Adipose tissue (tissue), 3 donors: ENCODE data around the gene ABHD17C. TPM values are rescaled to one million over a fixed set of nuclear protein-coding genes. Genes with fewer than 3 reads are reported as not detected.
"Not testable (repeated sequence)": the region's sequence is repeated elsewhere in the genome, so short reads cannot be mapped to it uniquely, and the experiment has no call there.

Experiments used
- H3K27ac ChIP-seq: one replicate; pipeline ENCODE4 v1.5.1; 2013; ENCODE audit warnings: low read depth, low read length
- WGBS, 3 donors: extraction: QIAGEN DNeasy Blood & Tissue Kit; methylation state at CpG; one replicate each; pipeline ENCODE4 v1.1.7; 2013; 5-methylcytosine and 5-hydroxymethylcytosine counted together
- polyA plus RNA-seq, 3 donors: library from polyadenylated mRNA; stranded (reverse); fragments of 200-250 nt; gene quantifications; one replicate each; pipeline ENCODE4 v1.2.3, GENCODE V29; 2013
- donor health status: healthy with polysubstance abuse.
- donor health status: Bipolar disorder and iron deficiency.
- donor health status: healthy.

The ABHD17C gene
- polyA plus RNA-seq, 3 donors: 1.5 to 4.5 (median 3.6) TPM

GRCh38 chr15:80749589-80749988 is 54.5 kb downstream of the ABHD17C start:
- WGBS, 3 donors: 96 to 98% (median 98%) methylated on average over 6 of the region's 6 CpGs
- no peak overlapping the region for H3K27ac ChIP-seq

- H3K27ac ChIP-seq: no peak overlapping the region
- 97 to 98% (median 97%) methylated on average over 4 of the region's 4 CpGs for WGBS, 3 donors
Measured at GRCh38 chr15:80750575-80750974, 55.5 kb downstream of the ABHD17C start.

GRCh38 chr15:80752204-80752603 is 57.1 kb downstream of the ABHD17C start:
- 68 to 74% (median 73%) methylated on average over 4 of the region's 4 CpGs for WGBS, 3 donors
- H3K27ac ChIP-seq: no peak overlapping the region

DNA sequence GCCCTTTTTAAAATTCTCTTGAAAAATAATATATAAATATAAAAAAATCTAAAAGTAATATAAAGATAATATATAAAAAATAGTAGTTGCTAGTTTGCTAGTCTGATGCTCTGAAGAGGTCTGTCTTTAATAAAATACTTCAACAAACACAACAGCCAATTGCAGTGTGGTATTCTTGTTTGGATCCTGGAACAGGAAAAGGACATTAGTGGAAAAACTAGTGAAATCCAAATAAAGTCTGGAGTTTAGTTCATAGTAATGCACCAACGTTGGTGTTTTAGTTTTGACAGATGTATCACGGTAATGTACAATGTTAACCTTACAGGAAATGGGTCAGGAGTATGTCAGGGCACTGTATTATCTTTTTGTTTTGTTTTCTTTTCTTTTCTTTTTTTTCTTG is 58.1 kb downstream of the ABHD17C start:
- WGBS, 3 donors: 52 to 67% (median 58%) methylated on average over 2 of the region's 2 CpGs
- no peak overlapping the region for H3K27ac ChIP-seq

DNA sequence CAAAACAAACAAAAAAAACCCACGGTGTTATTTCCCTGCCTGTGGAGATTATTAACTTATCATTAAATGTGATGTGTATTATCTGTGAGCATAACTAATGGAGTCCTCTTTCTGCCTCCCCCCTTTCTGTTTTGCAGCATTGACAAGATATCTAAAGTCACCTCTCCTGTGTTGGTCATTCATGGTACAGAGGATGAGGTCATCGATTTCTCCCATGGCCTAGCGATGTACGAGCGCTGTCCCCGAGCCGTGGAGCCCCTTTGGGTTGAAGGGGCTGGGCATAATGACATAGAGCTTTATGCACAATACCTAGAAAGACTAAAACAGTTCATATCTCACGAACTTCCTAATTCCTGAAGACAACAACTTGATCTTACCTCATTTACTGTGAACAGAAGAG is 58.9 kb downstream of the ABHD17C start:
- H3K27ac ChIP-seq: no peak overlapping the region
- 92 to 94% (median 93%) methylated on average over 8 of the region's 8 CpGs for WGBS, 3 donors

DNA sequence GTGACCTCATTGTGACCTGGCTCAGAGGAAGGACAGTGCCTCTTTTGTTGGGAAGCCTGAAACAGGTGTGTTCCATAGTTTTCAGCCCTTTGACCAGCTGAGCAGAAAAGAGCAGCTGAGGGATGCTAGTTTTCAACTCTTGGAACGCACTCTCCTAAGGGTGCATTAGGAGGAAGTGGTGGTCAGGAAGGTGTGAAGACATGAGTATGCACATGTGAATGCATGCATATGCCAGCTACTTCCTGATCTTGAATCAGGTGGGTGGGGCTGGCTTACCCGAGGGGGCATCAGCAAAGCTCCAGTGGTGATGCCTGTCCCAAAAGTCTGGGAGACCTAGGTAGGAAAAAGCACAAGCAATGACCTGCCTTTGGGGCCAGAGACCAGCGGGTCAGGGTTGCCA is 60.8 kb downstream of the ABHD17C start:
- WGBS, 3 donors: 73 to 95% (median 74%) methylated on average over 3 of the region's 3 CpGs
- no peak overlapping the region for H3K27ac ChIP-seq

DNA sequence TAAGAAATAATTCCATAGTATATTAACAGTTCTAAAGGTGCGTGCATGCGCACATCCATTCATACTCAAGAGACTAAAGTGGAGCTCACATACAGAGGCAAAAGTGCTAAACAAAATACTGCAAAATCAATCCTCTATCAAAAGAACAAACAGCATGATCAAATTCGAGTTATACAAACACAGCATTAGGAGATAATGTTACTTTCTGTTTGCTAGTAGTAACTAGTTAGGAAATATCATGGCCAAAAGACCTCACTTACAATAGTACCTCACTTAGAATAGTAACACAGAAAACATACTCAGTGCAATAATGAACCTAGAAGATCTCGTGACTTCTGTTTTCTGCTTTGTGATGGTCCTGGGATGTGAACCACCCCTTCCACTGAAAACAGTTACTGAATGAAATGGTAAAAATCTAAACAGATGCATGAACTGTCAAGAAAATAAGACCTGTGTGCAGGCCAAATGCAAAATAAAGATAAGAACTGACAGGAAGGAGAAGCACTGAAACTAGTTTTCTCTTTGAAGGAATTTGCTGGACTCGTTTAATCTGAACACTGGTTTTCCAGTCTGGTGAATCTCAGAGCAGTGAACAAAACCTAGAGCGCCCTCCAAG is 63.1 kb downstream of the ABHD17C start:
- 50 to 68% (median 63%) methylated on average over 6 of the region's 6 CpGs for WGBS, 3 donors
- no peak overlapping the region for H3K27ac ChIP-seq

DNA sequence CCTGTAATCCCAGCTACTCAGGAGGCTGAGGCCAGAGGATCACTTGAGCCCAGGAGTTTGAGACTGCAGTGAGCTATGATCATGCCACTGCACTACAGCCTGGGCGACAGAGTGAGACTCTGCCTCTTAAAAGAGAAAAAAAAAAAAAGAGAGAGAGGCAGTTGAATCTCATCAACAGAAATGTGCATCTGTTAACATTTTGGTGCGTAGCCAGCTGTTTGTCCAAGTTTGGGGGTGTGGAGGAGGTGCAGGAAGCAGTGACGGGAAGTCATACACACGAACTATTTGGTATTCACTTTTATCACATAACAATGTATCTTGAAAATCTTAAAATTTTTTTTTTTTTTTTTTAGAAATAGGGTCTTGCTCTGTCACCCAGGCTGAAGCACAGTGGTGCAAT is 65.8 kb downstream of the ABHD17C start:
- no peak overlapping the region for H3K27ac ChIP-seq
- WGBS, 3 donors: 27 to 56% (median 29%) methylated on average over 4 of the region's 4 CpGs

GRCh38 chr15:80761754-80762153 is 66.6 kb downstream of the ABHD17C start:
- 82 to 93% (median 82%) methylated on average over 6 of the region's 6 CpGs for WGBS, 3 donors
- no peak overlapping the region for H3K27ac ChIP-seq

DNA sequence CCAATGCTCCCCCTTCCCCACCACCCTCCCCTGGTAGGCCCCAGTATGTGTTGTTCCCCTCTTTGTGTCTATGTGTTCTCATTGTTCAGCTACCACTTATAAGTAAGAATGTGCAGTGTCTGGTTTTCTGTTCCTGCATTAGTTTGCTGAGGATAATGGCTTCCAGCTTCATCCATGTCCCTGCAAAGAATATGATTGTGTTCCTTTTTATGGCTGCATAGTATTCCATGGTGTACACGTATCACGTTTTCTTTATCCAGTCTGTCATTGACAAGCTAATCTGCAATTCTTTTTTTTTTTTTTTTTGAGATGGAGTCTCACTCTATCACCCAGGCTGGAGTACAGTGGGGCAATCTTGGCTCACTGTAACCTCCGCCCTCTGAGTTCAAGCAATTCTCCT is 68.1 kb downstream of the ABHD17C start:
- H3K27ac ChIP-seq: not testable (repeated sequence)
- WGBS, 3 donors: 94 to 97% (median 95%) methylated on average over 3 of the region's 3 CpGs

GRCh38 chr15:80764535-80764934 is 69.4 kb downstream of the ABHD17C start:
- 85% methylated on average over 3 of the region's 3 CpGs for WGBS, 3 donors
- no peak overlapping the region for H3K27ac ChIP-seq

GRCh38 chr15:80766275-80766674 is 71.2 kb downstream of the ABHD17C start:
- WGBS, 3 donors: 86 to 92% (median 90%) methylated on average over 3 of the region's 3 CpGs
- no peak overlapping the region for H3K27ac ChIP-seq

DNA sequence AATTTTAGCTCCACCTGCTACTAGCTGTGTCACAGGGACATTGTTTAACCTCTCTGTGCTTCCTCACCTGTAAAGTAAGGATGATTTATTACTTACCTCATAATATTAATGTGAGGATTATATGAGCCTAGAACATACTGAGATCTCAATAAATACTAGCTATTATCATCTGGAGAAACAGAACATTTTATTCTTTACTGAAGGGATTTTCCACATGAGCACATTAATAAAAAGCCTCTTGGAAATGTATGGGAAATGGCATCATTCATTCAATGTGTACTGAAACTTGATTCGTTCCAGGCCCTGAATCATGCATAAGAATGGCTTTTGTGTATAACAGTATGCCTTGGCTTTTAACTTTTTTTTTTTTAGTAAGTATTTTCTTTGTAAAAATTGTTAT is 73.0 kb downstream of the ABHD17C start:
- H3K27ac ChIP-seq: no peak overlapping the region
- 85 to 93% (median 91%) methylated on average over 1 of the region's 1 CpG for WGBS, 3 donors

- no peak overlapping the region for H3K27ac ChIP-seq
- WGBS, 3 donors: 84 to 88% (median 86%) methylated on average over 7 of the region's 7 CpGs
Measured at GRCh38 chr15:80769153-80769828, 74.2 kb downstream of the ABHD17C start.

DNA sequence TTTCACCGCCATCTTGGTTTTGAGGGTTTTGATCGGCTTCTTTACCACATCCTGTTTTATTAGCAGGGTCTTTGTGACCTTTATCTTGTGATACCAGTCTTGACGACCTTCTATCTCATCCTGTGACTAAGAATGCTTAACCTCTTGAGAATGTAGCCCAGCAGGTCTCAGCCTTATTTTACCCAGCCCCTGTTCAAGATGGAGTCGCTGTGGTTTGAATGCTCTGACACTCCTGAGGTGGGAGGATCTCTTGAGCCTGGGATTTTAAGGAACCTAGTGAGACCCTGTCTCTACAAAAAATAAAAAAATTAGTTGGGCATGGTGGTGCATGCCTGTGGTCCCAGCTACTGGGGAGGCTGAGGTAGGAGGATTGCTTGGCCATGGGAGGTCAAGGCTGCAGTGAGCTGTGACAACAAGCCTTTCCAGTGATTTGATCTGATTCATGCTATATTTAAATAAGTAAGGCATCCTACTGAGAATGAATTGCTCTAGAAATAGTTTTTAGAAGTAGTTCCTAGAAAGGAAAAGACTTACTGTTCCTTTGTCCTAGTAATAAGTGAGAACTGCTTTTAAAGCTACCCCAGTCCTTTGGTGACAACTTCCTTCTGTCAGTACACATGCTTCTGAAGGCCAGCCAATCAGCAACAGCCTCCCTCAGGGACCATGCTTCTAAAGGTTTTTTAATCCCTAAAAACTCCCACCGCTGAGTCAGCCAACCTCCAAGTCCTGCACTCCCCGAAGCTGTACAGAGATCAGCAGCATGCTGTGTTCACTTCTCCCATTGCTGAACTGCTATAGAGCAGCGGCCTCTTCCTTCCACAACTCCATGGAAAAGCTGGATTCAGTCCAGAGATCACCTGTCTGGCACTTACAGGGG is 75.0 kb downstream of the ABHD17C start:
- 76 to 82% (median 77%) methylated on average over 7 of the region's 7 CpGs for WGBS, 3 donors
- no peak overlapping the region for H3K27ac ChIP-seq

- H3K27ac ChIP-seq: no peak overlapping the region
- 72 to 79% (median 77%) methylated on average over 8 of the region's 8 CpGs for WGBS, 3 donors
Measured at GRCh38 chr15:80773122-80773551, 78.0 kb downstream of the ABHD17C start.

DNA sequence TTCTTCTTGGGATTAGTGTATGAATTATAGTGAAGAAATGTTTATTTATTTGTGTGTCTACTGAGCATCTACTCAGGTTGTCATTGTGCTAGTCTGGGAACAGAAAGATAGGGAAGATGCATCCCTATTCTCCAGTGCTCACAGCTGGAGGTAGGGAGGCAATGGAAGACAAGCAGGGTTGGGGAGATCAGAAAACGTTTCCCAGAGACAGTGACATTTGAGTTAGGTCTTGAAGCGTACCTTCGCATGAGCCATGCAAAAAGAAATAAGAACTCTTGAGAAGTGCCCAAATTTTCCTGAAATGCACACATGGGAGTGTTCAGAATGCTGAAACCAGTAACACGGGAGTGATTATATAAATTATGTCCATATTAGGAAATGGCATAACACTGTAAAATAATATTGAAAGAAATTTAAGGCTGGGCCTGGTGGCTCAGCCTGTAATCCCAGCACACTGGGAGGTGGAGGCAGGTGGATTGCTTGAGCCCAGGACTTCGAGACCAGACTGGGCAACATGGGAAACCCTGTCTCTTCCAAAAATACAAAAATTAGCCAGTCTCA is 78.8 kb downstream of the ABHD17C start:
- H3K27ac ChIP-seq: no peak overlapping the region
- 77 to 82% (median 79%) methylated on average over 5 of the region's 5 CpGs for WGBS, 3 donors

DNA sequence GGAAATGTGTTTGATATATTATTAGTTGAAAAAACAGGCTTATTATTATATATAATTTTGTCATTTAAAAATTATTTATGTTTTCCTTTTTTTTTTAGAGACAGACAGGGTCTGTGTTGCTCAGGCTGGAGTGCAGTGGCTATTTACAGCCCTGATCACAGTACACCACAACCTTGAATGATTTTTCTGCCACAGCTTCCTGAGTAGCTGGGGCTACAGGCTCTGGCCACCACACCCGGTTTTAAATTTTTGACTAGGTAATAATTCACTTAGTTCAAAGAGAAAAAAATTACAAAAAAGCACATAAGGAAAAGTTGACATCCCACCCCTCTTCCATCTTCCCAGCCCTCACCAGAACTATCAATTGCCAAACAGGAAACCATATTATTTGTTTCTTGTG is 79.4 kb downstream of the ABHD17C start:
- WGBS, 3 donors: 19 to 28% (median 25%) methylated on average over 1 of the region's 1 CpG
- no peak overlapping the region for H3K27ac ChIP-seq

GRCh38 chr15:80775338-80775737 is 80.2 kb downstream of the ABHD17C start:
- WGBS, 3 donors: 94 to 98% (median 94%) methylated on average over 3 of the region's 3 CpGs
- H3K27ac ChIP-seq: no peak overlapping the region
